ENCODE measurements around the gene ALCAM. TPM values are rescaled to one million over a fixed set of nuclear protein-coding genes. Genes with fewer than 3 reads are reported as not detected.
"Not testable (repeated sequence)": the region's sequence is repeated elsewhere in the genome, so short reads cannot be mapped to it uniquely, and the experiment has no call there.

The ALCAM gene
- total RNA-seq, 4 donors from 2014 or later: 8.0 to 98.4 (median 11.4) TPM

DNA sequence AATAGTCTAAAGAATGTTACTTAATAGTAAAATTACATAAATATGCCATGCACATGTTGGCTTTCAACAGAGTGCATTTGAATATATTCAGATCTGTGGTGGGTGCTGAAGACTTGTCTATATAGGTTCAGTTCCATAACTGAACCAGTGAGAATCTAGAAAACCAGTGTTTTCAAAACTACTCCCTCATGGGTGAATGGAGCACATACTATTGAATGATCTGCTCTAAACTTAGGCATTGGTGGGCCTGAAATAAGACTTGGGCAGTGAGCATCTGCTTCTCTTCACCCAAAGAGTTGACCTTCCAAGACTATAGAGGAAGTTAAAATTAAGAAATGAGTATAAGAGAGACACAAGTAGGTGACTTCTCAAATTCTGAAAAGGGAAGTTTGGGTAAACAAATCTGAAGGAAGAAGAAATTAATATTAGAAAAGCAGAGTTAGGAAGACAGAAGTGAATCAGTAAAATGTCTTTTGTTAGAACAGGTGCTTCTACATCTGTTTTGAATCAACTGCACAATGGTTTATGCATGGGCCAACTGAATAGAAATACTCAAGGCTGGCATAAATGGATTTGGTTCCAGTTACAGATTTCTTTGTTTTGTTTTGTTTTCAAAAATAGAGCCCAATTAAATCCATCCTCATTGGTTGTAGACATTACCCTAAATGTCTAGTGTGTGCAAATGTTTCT is 19.3 kb downstream of the ALCAM start:
- ATAC-seq (ENCODE audit: low FRiP score) (no peak), DNase-seq (ENCODE audit: low spot score) (no peak)
- TF ChIP-seq CTCF (IDR thresholded peaks at IDR 0.05): no peak

DNA sequence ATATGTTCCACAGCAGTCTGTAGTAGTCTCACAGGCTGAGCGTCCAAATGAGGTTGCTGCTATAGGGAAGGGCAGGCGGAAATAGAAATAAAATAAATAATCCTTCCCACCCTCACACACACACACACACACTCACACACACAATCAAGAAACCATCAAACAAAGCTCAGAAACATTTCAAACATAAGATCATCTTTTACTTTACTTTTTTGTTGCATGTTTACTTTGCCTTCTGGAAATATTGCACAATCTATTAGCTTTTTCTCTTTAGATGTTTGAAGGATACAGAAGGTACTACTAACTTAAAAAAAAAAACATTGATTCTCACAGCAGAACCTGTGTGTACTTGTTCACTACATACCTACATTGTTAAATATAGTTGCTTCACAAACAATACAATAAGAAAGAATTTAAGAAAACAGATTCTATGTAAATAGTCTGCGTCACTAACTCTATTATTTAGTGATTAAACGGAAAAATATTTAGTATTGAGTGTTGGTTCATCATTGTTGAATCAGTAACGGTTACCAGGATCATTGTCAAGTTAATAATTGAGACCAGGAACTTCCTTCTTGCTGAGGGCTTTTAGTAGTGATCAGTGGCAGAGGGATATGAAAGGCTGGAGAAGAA is 20.5 kb downstream of the ALCAM start:
- ATAC-seq (ENCODE audit: low FRiP score) (no peak), DNase-seq (ENCODE audit: low spot score) (no peak)
- TF ChIP-seq CTCF (IDR thresholded peaks at IDR 0.05): no peak

DNA sequence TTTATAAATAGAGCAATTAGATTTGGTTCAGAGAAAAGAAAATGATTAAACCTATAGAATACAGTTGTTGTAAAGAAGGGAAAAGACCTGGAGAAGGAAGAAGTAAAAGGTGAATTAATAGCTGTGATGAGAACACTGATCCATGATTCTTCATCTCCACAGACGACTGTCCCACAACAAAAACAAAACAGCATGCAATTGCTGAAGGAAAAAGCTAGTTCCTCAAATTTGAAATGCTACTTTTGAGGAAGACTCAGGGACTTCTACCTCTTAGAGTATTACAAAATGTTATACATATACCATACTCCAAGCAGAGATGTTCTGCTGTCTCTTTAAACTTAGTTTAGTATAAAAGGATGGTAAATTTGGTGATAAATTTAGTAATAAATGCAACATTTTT is 21.5 kb downstream of the ALCAM start:
- DNase-seq (ENCODE audit: low spot score) (no peak), ATAC-seq (ENCODE audit: low FRiP score) (no peak)
- TF ChIP-seq CTCF (IDR thresholded peaks at IDR 0.05): no peak

GRCh38 chr3:105389759-105390158 is 23.1 kb downstream of the ALCAM start:
- not testable (repeated sequence) for ATAC-seq (ENCODE audit: low FRiP score); DNase-seq (ENCODE audit: low spot score)

GRCh38 chr3:105392598-105392997 is 25.9 kb downstream of the ALCAM start:
- DNase-seq (ENCODE audit: low spot score); ATAC-seq (ENCODE audit: low FRiP score): not testable (repeated sequence)

DNA sequence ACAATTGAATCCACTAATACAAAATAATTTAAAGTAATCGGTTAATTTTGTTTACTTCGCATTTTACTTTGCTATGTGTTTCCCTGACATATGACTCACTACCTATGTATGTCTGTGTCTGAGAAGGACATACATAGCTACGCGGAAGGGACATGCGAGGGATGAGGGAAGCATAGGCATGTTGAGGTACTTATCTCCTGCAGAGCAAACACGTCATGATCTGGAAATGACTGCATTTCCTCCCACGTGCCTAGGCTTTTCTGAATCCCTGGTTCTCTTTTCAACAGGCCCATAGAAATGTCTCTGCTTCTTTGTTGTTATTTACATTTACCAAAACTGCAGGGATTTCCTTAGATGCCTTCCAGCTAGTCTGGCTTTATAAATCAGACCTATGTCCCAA is 27.5 kb downstream of the ALCAM start:
- ATAC-seq (ENCODE audit: low FRiP score) (no peak), DNase-seq (ENCODE audit: low spot score) (no peak)
- no peak for TF ChIP-seq CTCF (IDR thresholded peaks at IDR 0.05)

- ATAC-seq (ENCODE audit: low FRiP score) (no peak), DNase-seq (ENCODE audit: low spot score) (no peak)
- TF ChIP-seq CTCF (IDR thresholded peaks at IDR 0.05): no peak
Observed at GRCh38 chr3:105397974-105398373, 31.3 kb downstream of the ALCAM start.

GRCh38 chr3:105398437-105398836 is 31.7 kb downstream of the ALCAM start:
- no peak for TF ChIP-seq CTCF (IDR thresholded peaks at IDR 0.05)
- ATAC-seq (ENCODE audit: low FRiP score) (no peak), DNase-seq (ENCODE audit: low spot score) (no peak)
